Lung microvascular endothelial cell (primary cell): ENCODE data around the gene SVOPL. TPM values are rescaled to one million over a fixed set of nuclear protein-coding genes. Genes with fewer than 3 reads are reported as not detected.

Source experiments
- DNase-seq, 2 donors: peaks; one replicate each; pipeline versions ENCODE4 v3.0.0 to v3.0.0-alpha.2; 2010; ENCODE audit warnings: low read depth in 2 of 2
- total RNA-seq: library from RNA; depleted of rRNA; stranded (reverse); fragments of >200 nt; gene quantifications from 2 replicates; pipeline ENCODE4 v1.2.1, GENCODE V29; 2014

SVOPL gene
- total RNA-seq, 1 donor from 2014 or later, result not detected

DNA sequence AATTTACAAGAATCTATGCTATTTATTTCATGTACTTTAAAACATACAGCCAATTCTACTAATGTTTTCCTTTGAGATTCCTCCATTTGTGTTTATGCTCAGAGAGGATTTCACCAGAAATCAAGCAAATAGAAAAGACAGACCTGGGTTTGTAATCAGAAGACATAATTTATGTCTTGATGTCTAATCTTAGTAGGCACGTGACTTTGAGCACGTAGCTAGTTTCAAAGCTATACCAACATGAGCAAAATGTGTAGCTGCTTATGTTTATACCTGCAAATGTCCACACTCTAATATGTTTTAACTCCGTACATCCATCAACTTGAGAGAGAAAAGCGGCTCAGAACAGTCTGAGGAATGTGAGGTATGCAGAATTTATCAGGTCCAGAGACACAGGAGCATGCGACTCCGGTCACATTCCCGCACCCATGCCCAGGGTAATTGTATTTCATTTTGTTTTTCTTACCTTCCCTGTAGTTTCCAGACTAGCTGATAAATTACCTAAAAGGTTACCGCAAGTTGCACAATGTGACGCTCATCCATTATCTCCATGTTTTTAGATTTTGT lies 40.0 kb downstream of the SVOPL start:
- no peak for DNase-seq

DNA sequence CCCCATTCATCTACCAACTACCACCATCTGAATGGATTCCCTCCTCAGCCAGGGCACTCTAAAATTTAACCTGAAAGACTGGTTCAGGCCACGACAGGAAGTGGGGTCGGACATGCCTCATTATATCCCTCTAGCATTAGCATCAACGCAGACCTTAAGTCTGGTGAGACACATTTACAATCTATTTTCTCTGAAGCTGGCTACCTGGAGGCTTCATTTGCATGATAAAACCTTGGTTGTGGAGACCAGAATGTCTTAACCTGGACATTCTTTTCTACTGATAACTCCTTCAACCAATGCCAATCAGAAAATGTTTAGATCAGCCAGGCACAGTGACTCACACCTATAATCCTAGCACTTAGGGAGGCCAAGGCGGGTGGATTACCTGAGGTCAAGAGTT lies 42.3 kb downstream of the SVOPL start:
- no peak for DNase-seq

DNA sequence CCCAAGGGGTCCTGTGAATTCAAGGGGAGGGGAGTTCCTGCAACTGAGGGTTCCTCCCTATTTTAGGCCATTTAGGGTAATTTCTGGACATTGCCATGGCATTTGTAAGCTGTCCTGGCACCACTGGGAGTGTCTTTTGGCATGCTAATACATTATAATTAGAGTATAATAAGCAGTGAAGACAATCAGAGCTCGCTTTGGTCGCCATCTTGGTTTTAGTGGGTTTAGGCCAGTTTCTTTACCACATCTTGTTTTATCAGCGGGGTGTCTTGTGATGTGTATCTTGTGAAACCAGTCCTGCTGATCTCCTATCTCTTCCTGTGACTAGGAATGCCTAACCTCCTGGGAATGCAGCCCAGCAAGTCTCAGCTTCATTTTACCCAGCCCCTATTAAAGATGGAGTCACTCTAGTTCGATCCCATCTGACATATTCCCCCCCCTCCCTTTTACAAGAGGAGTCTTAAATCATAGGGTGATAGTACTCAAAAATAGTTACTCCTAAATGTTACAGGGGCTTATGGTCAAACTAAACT lies 43.2 kb downstream of the SVOPL start:
- DNase-seq, result no peak

DNA sequence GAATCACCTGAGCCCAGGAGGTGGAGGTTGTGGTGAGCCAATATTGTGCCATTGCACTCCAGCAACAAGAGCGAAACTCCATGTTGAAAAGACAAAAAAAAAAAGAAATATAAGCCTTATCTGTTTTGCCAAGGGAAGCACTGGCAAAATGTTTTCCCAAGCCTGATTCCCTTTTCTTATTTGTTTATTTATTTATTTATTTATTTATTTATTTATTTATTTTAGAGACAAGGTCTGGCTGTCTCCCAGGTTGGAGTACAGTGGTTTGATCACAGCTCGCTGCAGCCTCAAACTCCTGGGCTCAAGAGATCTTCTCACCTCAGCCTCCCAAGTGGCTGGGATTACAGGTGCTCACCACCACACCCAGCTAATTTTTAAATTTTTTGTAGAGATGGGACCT lies 44.2 kb downstream of the SVOPL start:
- DNase-seq, result no peak

DNA sequence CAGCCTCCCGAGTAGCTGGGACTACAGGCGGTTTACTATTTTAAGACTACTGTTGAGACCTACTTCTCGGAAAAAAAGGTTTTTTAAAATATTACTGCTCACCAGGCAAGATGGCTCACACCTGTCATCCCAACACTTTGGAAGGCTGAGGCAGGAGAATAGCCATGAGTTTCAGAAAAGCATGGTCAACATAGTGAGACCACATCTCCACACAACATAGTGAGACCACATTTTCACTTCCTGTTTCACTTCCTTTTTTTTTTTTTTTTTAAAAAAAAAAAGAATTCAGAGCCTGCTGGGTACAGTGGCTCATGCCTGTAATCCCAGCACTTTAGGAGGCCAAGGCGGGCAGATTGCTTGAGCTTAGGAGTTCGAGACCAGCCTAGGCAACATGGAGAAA lies 46.5 kb downstream of the SVOPL start:
- DNase-seq, result no peak

DNA sequence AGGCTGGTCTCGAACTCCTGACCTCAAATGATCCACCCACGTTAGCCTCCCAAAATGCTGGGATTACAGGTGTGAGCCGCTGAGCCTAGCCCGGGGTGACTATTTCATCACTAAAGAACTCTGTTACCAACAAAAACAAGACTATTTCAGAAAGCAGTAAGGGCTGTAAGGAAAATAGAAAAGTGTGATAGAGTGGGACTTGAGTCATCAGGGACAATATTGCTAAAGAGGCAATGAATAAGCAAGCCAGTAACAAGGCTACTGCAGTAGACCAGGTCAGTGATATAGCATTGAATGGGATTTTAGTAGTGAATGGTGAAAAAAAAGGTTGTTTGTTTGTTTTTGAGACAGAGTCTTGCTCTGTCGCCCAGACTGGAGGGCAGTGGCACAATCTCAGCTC lies 51.7 kb downstream of the SVOPL start:
- DNase-seq, result no peak

DNA sequence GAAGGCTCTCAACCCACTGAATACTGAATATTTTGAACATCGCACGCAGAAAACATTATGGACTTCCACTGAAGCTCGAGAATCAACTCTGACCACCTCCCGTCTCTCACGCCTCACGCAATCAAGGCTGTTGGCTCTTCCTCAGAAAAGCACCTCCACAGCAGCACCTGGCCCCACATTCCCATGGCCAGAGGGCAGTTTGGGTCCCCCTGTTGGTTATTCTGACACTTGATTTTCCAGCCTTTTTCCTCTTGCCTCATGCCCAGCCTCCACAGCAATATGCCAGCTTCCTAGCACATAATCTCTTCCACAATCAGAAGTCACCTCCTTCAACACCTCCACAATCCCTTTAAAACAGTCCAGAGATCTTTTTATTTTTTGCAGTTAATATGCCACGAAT lies 55.9 kb downstream of the SVOPL start:
- no peak for DNase-seq

DNA sequence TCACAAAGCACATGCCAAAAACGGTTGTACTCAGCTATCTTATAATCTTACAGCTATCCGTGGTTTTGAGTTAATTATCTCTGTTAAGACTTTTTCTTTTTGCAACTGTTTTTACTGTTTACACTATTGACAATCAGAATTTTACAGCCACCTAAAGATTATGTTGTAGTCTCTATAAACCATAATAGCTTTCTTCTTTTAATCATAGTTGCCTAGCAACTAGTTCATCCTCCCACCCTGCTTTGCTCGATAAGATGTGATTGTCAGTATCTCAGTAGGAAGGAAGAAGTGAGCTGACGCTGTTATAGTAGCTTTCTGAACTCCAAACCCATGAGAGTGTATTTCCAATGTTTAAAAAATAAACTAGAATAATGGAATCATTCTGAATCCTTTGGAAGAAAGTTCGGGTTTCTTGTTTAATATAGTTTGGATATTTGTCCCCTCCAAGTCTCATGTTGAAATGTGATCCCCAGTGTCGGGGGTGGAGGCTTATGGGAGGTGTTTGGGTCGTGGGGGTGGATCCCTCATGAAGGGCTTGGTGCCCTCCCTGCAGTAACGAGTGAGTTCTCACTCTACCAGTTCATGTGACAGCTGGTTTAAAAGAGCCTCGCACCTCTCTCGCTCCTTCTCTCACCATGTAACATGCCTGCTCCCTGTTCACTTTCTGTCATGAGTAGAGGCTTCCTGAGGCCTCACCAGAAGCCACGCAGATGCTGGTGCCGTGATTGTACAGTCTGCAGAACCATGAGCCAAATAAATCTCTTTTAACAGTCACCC lies 68.1 kb downstream of the SVOPL start:
- no peak for DNase-seq

DNA sequence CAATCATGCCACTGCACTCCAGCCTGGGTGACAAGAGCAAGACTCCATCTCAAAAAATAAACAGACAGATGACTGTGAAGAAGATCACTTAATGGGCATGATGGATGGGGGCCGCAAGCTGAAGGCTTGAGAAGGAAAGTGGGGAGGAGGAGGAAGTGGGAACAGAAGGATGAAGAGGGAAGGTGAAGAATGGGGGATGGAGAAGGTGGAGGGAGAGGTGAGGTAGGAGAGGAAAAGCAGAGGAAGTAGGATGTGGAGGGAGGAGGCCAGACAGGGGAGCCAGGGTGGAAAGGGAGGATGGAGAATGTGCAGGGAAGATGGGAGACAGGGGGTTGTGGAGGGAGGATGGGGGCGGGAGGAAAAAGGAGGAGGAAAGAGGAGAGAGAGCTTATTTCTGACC lies 68.8 kb downstream of the SVOPL start:
- DNase-seq, result no peak

DNA sequence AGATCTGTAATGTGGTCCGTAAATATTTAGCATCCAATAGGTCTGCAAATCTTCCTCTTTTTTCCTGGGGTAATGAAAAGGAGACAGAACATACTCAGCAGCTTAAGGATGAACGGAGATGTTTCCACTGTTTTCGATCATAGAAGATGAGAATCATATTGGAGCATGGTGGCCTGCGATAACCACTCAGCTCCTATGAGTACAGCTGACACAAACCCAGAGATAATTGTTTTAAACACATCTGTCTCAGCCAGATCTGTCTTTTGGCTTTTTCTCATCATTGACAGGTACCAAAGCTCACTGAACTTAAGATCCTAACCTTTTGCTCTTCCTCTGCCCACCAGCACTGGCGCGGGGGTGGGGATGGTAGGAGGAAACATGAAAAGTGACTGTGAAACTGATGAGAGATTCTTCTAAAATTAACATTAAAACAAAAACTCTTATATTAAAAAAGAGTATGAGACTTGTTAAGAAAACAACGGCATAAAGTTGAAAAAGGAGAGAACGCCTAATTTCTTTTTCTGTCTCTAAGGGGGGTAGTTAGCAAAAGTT lies 71.0 kb downstream of the SVOPL start:
- DNase-seq, result no peak

DNA sequence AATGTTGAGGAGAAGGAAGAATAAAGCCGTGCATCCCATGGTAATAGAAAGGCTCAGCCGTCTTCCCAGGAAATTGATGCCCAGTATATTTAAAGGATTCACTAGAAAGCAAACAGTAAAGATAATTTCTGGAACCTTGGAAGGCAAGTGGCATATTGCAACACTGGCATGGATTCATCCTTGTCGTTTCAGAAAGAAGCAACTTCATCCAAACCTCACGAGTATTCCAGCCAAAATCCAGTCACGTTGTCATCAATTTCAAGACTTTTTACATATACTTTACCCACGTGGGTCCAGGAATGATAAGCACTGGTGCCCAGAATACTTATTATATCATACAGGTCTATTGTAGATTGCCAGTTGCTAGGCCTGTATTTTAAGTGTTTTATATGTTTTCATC lies 73.8 kb downstream of the SVOPL start:
- DNase-seq, result no peak

DNA sequence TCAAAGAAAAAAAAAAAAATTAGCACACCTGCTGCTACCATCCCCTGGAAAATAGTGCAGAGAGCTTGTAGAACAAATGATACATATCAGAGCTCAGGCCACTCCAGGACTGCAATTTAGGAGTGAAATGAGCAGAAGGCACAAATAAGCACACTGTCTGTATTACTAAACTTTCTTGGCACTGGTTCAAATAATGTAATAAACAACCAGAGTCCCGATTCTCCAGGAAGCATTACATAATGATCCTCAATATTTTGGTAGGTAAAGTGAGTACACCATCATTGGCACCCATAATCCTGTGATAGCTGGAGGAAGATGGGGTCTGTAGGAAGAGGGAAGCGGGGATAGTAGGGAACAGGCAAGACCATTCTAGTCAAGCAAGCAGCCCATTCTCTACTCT lies 74.3 kb downstream of the SVOPL start:
- no peak for DNase-seq

DNA sequence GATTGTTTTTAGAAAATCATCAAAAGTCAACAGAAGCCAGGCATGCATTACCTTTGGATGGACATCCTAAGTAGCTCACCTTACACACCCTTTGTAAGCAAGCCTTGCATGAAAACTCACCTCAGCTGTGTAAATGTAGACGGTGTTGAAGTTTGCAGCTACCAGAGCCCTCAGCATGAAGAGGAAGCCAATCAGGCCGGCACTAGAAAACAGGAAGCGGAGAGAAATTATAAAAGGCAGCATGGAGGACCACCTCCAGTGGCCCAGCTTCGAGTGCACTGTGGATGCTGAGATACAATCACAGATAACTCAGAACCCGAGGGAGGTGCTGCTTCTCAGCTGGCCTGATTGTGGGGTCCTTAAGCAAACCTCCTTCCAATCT lies 75.3 kb downstream of the SVOPL start:
- DNase-seq, result no peak

DNA sequence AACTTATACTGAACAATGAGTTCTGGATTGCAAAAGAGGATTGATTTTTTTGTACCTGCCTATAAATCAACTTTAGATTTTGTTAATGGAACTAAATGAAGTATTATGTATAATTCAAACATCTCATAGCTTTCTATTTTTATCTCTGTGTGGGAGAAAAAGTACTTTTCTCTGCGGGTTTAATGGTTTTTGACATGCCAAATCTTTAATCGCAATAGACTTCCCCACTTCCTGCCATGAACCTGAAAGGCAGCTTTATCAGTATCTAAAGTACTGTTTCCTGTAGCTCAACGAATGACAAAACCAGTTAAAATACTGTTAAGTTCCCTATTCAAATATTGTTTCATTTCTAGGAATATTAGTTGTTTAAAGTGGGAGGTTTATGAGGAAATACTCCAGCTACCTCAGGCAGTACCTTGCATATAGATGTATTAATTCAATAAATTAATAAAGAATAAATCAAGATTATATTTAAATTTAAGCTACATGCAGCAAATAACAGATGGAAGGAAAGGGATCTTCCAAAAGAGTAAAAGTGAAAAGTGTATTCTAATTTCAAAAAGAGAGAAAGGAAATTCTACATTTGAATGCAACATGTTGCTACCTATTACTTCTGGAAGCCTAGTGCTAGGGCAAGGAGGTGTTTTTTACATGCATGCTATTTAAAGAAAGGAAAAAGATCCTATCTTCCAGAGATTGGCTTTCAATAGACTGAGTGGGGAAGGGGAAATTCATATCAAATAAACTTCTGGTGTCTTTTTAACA lies 75.9 kb downstream of the SVOPL start:
- DNase-seq, result no peak

DNA sequence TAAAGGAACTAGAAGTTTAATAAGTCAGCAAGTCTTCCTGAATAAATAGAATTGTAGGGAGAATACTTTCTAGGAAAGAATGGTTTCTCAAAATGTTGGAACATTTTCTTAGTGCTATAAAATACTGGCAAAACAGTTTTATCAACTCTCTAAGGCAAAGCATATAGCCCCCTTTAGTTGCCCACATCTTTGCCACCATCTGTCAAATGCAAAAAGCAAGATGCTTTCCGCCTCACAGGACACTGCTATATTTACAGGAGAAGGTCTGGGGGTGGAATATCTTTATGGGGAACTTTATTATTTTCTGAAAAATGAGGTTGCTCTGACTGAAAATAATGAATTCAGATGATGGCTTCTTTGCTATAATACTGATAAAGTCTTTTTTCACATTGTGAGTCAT lies 78.3 kb downstream of the SVOPL start:
- no peak for DNase-seq

DNA sequence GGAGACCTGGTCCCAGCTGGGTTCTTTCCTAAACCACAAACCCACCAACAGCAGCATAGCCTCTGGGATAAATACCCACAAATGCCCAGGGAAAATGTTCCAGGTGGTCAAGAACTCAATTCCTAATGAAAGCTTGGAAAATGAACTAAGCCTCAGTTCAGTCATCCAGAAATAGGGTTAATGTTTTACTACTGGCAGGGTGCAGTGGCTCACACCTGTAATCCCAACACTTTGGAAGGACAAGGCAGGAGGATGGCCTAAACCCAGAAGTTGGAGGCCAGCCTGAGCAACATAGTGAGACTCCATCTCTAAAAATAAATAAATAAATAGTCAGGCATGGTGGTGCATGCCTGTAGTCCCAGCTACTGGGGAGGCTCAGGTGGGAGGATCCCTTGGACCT lies 82.2 kb downstream of the SVOPL start:
- DNase-seq, result no peak

DNA sequence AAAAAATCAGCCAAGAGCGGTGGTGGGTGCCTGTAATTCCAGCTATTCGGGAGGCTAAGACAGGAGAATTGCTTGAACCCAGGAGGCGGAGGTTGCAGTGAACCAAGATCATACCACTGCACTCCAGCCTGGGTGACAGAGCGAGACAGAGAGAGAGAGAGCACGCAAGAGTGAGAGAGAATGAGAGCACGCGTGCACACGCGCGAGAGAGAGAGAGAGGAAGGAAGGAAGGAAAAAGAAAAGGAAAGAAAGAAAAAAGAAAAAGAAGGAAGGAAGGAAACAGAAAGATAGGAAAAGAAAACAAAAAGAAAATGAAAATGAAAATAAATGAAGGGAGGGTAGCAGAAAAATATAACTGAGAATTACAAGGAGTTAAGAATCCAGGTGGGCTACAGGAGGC lies 82.7 kb downstream of the SVOPL start:
- no peak for DNase-seq

DNA sequence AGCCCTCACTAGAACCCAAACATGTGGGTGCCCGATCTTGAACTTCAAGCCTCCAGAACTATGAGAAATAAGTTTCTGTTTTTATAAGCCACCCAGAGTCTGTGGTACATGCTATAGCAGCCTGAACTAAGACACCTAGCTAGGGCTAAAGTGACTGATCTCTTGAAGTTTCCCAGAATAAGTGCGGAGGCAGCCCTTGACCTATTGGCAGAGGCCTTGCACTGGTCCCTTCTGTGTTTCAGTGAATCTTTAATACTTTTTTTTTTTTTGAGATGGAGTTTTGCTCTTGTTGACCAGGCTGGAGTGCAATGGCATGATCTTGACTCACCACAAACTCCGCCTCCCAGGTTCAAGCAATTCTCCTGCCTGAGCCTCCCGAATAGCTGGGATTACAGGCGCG lies 85.1 kb downstream of the SVOPL start:
- DNase-seq, result no peak

DNA sequence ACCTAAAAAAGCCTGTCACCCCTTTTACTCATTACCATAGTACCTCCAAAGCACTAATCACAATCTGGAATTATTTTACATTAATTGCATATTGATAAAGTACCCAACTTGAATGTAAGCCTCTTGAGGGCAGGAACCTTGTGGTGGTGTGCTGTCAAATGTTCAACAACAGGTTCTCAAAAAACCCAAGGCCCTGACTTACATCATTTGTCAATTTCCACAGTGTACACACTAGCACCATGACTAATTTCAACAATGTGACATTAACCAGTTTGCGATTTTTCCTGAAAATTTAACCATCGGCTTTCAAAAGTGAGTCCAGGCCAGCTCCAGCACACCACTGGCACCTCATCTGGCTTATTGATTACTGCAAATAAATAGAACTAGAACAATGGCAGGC lies 87.5 kb downstream of the SVOPL start:
- DNase-seq, result no peak

DNA sequence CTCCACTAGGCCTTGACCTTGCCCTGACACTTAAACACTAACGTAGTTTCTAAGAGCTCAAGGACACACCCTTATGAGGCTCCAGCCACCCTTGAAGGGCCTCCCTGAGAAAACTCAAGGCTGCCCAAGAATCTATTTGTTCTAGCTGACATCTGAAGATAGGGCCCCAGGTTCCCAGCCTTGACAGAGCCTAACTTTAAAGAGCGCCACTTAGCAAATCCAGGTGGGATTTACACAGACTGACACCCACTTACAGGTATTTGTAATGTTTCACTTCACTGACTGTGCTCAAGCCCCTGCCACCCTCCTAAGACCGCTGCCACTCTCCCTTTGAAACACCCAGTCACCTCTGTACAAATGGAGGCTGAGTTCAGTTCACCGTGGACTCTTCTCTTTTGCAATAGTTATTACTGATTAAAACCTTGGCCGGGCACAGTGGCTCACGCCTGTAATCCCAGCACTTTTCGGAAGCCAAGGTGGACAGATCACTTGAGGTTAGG lies 90.4 kb downstream of the SVOPL start:
- DNase-seq, result no peak

DNA sequence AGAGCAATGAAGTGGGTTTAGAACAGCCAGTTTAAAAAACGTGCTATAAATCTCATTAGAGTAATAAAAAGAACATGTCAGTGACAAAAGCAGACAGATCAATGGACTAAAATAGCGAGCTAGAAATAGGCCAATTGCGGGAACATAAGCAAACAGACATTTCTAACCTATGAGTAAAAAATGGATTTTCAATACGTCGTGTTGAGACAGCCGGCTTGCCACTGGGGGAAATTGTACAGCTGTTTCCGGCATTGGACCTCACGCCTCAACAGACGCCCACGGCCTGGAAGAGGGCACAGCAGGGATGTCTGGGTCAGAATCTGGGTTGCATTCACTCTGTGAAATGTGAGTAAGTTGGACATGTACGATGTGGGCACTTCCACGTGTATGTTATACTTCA lies 92.9 kb downstream of the SVOPL start:
- DNase-seq, result peak; percentile 22 to 48
